ENCODE data around the gene PTEN. TPM values are rescaled to one million over a fixed set of nuclear protein-coding genes. Genes with fewer than 3 reads are reported as not detected.

PTEN gene
- total RNA-seq, 1 donor from 2014 or later = 72.7 TPM

GRCh38 chr10:88012641-88013040 is 149.2 kb downstream of the PTEN start:
- TF ChIP-seq CTCF (IDR thresholded peaks at IDR 0.05; ENCODE audit: unreplicated experiment) = no peak
- Mint-ChIP-seq H3K9me3 (peaks cover 14% of the 10 kb centered on the region), H3K27me3 (ENCODE audit: low read depth) (no peaks in the 10 kb centered on the region), H3K27ac (no peak overlapping the region), H3K36me3 (no peaks in the 10 kb centered on the region), H3K4me1 (no peaks in the 10 kb centered on the region), H3K4me3 (no peak overlapping the region)
- DNase-seq (ENCODE audit: low spot score in 2 of 2, unreplicated experiment in 2 of 2) = no peak

- no peak overlapping the region for H3K4me3 Mint-ChIP-seq
- H3K9me3 Mint-ChIP-seq = no peaks in the 10 kb centered on the region
- TF ChIP-seq CTCF (IDR thresholded peaks at IDR 0.05; ENCODE audit: unreplicated experiment) = no peak
- no peaks in the 10 kb centered on the region for H3K36me3 Mint-ChIP-seq
- H3K27ac Mint-ChIP-seq = no peak overlapping the region
- DNase-seq (ENCODE audit: low spot score in 2 of 2, unreplicated experiment in 2 of 2) = no peak
- no peaks in the 10 kb centered on the region for H3K27me3 Mint-ChIP-seq (ENCODE audit: low read depth)
- H3K4me1 Mint-ChIP-seq = no peaks in the 10 kb centered on the region
Observed at GRCh38 chr10:88017781-88018180, 154.4 kb downstream of the PTEN start.

- H3K4me1 Mint-ChIP-seq = no peaks in the 10 kb centered on the region
- H3K27ac Mint-ChIP-seq = no peak overlapping the region
- H3K27me3 Mint-ChIP-seq (ENCODE audit: low read depth) = no peaks in the 10 kb centered on the region
- no peak for DNase-seq (ENCODE audit: low spot score in 2 of 2, unreplicated experiment in 2 of 2)
- H3K9me3 Mint-ChIP-seq = peaks cover 6% of the 10 kb centered on the region
- no peaks in the 10 kb centered on the region for H3K36me3 Mint-ChIP-seq
- no peak overlapping the region for H3K4me3 Mint-ChIP-seq
- no peak for TF ChIP-seq CTCF (IDR thresholded peaks at IDR 0.05; ENCODE audit: unreplicated experiment)
Observed at GRCh38 chr10:88019753-88020152, 156.3 kb downstream of the PTEN start.

Other genes starting within 250 kb of the PTEN start
- 13.2 to 16.9 TPM (median 13.7 TPM) in 3 replicates for gene PAPSS2, start 203.7 kb upstream of the PTEN start, total RNA-seq
- 49.1 to 54.3 TPM (median 50.2 TPM) in 3 replicates for gene ATAD1, start 45.4 kb upstream of the PTEN start, total RNA-seq
- gene KLLN, start 92 bp upstream of the PTEN start, total RNA-seq = 1.1 to 1.2 TPM (median 1.2 TPM) in 3 replicates

Data from mesothelial cell of epicardium (in vitro differentiated cells).